Left ventricle myocardium inferior (tissue), 1 donor: ENCODE measurements around the gene NDNF. TPM values are rescaled to one million over a fixed set of nuclear protein-coding genes. Genes with fewer than 3 reads are reported as not detected.

Source experiments
- DNase-seq: peaks from one replicate; pipeline ENCODE4 v3.0.0-alpha.2; 2020
- H3K27ac ChIP-seq: fragments of 200-600 bp; replicated peaks from 2 replicates; pipeline ENCODE4 v1.8.0; 2021
- H3K27me3 ChIP-seq: fragments of 200-600 bp; 2 replicates; pipeline ENCODE4 v1.8.0; 2021; ENCODE audit warnings: low read depth
- H3K36me3 ChIP-seq: fragments of 200-600 bp; 2 replicates; pipeline ENCODE4 v1.8.0; 2021
- H3K4me1 ChIP-seq: fragments of 200-600 bp; 2 replicates; pipeline ENCODE4 v1.8.0; 2021
- H3K4me3 ChIP-seq: fragments of 200-600 bp; 2 replicates; pipeline ENCODE4 v1.8.0; 2021; ENCODE audit warnings: mild to moderate bottlenecking, moderate library complexity
- H3K9me3 ChIP-seq: fragments of 200-600 bp; replicated peaks from 2 replicates; pipeline ENCODE4 v1.8.0; 2021
- CTCF ChIP-seq: fragments of 200-600 bp; IDR thresholded peaks from 2 replicates; pipeline ENCODE4 v1.8.0; 2021; ENCODE audit warnings: antibody characterized with exemption, mild to moderate bottlenecking, borderline replicate concordance
- intact Hi-C: fragments of 100-400 bp; cut with micrococcal nuclease; formaldehyde crosslinking; loops from one replicate; pipeline ENCODE4 v1.11.0; 2022
- total RNA-seq: library from RNA; stranded (reverse); fragmentation: NEBNext Ultra II Directional; extraction: Animal tissue kit (Norgen Biotek cat#: 25700); gene quantifications from one replicate; pipeline ENCODE4 v1.2.1, GENCODE V29; 2021
- donor health status: DM: no; HTN: yes; CAD: no; lungs with severe emphysema.

The NDNF gene
- total RNA-seq, 1 donor from 2014 or later, result 6.8 TPM

GRCh38 chr4:121096191-121096590, 23.9 kb upstream of the NDNF start:
- Histone ChIP-seq H3K27me3 (no peaks in the 10 kb centered on the region), H3K4me1 (no peaks in the 10 kb centered on the region), H3K27ac (no peak overlapping the region), H3K36me3 (no peaks in the 10 kb centered on the region), H3K9me3 (no peaks in the 10 kb centered on the region), H3K4me3 (no peak overlapping the region)
- TF ChIP-seq CTCF, result no peak
- no peak for DNase-seq
- intact Hi-C loops, result no loop called here

GRCh38 chr4:121094297-121094966, 22.1 kb upstream of the NDNF start:
- no peak overlapping the region for H3K4me3 ChIP-seq
- no peaks in the 10 kb centered on the region for H3K36me3 ChIP-seq
- intact Hi-C loops, result no loop called here
- no peak for TF ChIP-seq CTCF
- H3K27ac ChIP-seq, result no peak overlapping the region
- no peaks in the 10 kb centered on the region for H3K27me3 ChIP-seq
- no peak for DNase-seq
- no peaks in the 10 kb centered on the region for H3K4me1 ChIP-seq
- no peaks in the 10 kb centered on the region for H3K9me3 ChIP-seq

GRCh38 chr4:121093261-121093660, 20.9 kb upstream of the NDNF start:
- intact Hi-C loops, result no loop called here
- Histone ChIP-seq H3K27ac (no peak overlapping the region), H3K27me3 (no peaks in the 10 kb centered on the region), H3K4me1 (no peaks in the 10 kb centered on the region), H3K4me3 (no peak overlapping the region), H3K9me3 (no peaks in the 10 kb centered on the region), H3K36me3 (no peaks in the 10 kb centered on the region)
- no peak for TF ChIP-seq CTCF
- no peak for DNase-seq

GRCh38 chr4:121091941-121092340, 19.6 kb upstream of the NDNF start:
- intact Hi-C loops, result no loop called here
- no peak for TF ChIP-seq CTCF
- Histone ChIP-seq H3K4me1 (no peaks in the 10 kb centered on the region), H3K27me3 (no peaks in the 10 kb centered on the region), H3K4me3 (no peak overlapping the region), H3K9me3 (no peaks in the 10 kb centered on the region), H3K27ac (no peak overlapping the region), H3K36me3 (no peaks in the 10 kb centered on the region)
- DNase-seq, result no peak

- Histone ChIP-seq H3K36me3 (no peaks in the 10 kb centered on the region), H3K27ac (no peak overlapping the region), H3K9me3 (no peaks in the 10 kb centered on the region), H3K27me3 (no peaks in the 10 kb centered on the region), H3K4me1 (no peaks in the 10 kb centered on the region), H3K4me3 (no peak overlapping the region)
- DNase-seq, result no peak
- intact Hi-C loops, result loop anchor here (10.0 kb wide), 1 partner anchor 64 kb away; no protein-coding TSS in a partner anchor
- no peak for TF ChIP-seq CTCF
These were observed 16.5 kb upstream of the NDNF start for GRCh38 chr4:121088867-121089266.

GRCh38 chr4:121079376-121079775, 7.0 kb upstream of the NDNF start:
- H3K4me3 ChIP-seq, result no peak overlapping the region
- H3K27ac ChIP-seq, result no peak overlapping the region
- intact Hi-C loops, result no loop called here
- no peaks in the 10 kb centered on the region for H3K36me3 ChIP-seq
- H3K4me1 ChIP-seq, result no peaks in the 10 kb centered on the region
- peaks cover 14% of the 10 kb centered on the region for H3K27me3 ChIP-seq
- H3K9me3 ChIP-seq, result peaks cover 5% of the 10 kb centered on the region
- no peak for TF ChIP-seq CTCF
- DNase-seq, result no peak
